GDM1 (cell line): ENCODE results near the gene DAB1.
"Not testable (repeated sequence)": the region's sequence is repeated elsewhere in the genome, so short reads cannot be mapped to it uniquely, and the experiment has no call there.

Experiments
- DNase-seq: peaks from one replicate; lab custom pipeline; 2025; lab: John Stamatoyannopoulos, UW

DAB1 gene

GRCh38 chr1:57117753-57118152, 306.1 kb downstream of the DAB1 start:
- DNase-seq: no peak

- DNase-seq: no peak
These were observed 307.0 kb downstream of the DAB1 start for GRCh38 chr1:57116871-57117270.

GRCh38 chr1:57115030-57115614, 308.7 kb downstream of the DAB1 start:
- DNase-seq: no peak

- no peak for DNase-seq
These were observed 311.7 kb downstream of the DAB1 start for GRCh38 chr1:57112148-57112547.

- DNase-seq: no peak
These were observed 312.7 kb downstream of the DAB1 start for GRCh38 chr1:57111175-57111574.

- DNase-seq: no peak
These were observed 314.0 kb downstream of the DAB1 start for GRCh38 chr1:57109883-57110282.

GRCh38 chr1:57109247-57109646, 314.6 kb downstream of the DAB1 start:
- DNase-seq: no peak

- no peak for DNase-seq
These were observed 317.6 kb downstream of the DAB1 start for GRCh38 chr1:57106296-57106695.

- DNase-seq: no peak
These were observed 321.1 kb downstream of the DAB1 start for GRCh38 chr1:57102561-57103326.

- DNase-seq: no peak
These were observed 322.7 kb downstream of the DAB1 start for GRCh38 chr1:57101209-57101608.

- no peak for DNase-seq
These were observed 329.1 kb downstream of the DAB1 start for GRCh38 chr1:57094749-57095148.

- DNase-seq: no peak
These were observed 330.7 kb downstream of the DAB1 start for GRCh38 chr1:57093122-57093521.

GRCh38 chr1:57091642-57092041, 332.2 kb downstream of the DAB1 start:
- DNase-seq: no peak

GRCh38 chr1:57089855-57090254, 334.0 kb downstream of the DAB1 start:
- DNase-seq: no peak

- DNase-seq: no peak
These were observed 334.6 kb downstream of the DAB1 start for GRCh38 chr1:57089221-57089620.

GRCh38 chr1:57088653-57089052, 335.2 kb downstream of the DAB1 start:
- DNase-seq: no peak

GRCh38 chr1:57087660-57088059, 336.2 kb downstream of the DAB1 start:
- not testable (repeated sequence) for DNase-seq

GRCh38 chr1:57086154-57086553, 337.7 kb downstream of the DAB1 start:
- no peak for DNase-seq

- DNase-seq: no peak
These were observed 339.2 kb downstream of the DAB1 start for GRCh38 chr1:57084701-57085100.

- DNase-seq: no peak
These were observed 341.0 kb downstream of the DAB1 start for GRCh38 chr1:57082711-57083439.

GRCh38 chr1:57079454-57080157, 344.3 kb downstream of the DAB1 start:
- no peak for DNase-seq

- DNase-seq: no peak
These were observed 351.3 kb downstream of the DAB1 start for GRCh38 chr1:57072401-57073110.
